Amniotic stem cell (primary cell): ENCODE measurements around the gene FAM120A.

ENCODE experiments used
- DNase-seq: peaks from one replicate; lab custom pipeline; 2025; lab: John Stamatoyannopoulos, UW

The FAM120A gene

DNA sequence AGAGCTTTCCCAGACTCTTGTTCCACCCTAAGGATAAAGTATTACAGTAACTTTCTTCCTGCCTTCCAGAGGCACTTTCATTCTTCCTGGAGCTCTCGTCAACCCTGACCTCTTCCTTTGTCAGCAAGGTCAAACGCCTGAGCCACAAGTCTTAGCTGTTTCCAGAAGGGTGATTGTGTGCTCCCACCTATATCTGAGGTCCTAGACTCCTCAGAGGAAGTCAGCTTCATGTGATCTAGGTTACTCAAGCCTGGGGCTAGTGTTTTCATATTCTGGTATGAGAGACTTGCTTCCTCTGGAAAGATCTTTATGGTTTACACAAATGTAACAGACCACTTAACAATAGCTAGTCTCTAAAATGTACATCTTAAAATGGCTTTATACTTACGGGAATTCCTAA, 5.4 kb upstream of the FAM120A start:
- no peak for DNase-seq

DNA sequence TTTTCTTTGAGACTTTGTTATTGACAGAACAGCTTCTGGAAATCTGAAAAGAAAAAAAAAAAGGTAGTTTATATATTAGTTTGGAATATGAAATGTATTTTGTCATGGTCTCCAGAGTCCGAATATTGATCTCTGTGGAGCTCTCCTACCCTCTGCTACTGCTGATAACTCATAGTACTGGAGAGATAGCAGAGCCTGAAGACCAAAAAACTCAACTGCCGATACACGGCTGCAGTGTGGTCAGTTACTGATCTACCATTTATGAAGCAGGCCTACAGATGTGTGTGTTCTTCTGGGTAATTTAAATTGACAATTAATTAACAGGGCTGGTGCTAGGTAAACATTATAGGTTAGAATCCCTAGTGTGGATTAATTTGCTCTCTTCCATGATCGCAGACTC, 3.8 kb upstream of the FAM120A start:
- DNase-seq, result no peak

DNA sequence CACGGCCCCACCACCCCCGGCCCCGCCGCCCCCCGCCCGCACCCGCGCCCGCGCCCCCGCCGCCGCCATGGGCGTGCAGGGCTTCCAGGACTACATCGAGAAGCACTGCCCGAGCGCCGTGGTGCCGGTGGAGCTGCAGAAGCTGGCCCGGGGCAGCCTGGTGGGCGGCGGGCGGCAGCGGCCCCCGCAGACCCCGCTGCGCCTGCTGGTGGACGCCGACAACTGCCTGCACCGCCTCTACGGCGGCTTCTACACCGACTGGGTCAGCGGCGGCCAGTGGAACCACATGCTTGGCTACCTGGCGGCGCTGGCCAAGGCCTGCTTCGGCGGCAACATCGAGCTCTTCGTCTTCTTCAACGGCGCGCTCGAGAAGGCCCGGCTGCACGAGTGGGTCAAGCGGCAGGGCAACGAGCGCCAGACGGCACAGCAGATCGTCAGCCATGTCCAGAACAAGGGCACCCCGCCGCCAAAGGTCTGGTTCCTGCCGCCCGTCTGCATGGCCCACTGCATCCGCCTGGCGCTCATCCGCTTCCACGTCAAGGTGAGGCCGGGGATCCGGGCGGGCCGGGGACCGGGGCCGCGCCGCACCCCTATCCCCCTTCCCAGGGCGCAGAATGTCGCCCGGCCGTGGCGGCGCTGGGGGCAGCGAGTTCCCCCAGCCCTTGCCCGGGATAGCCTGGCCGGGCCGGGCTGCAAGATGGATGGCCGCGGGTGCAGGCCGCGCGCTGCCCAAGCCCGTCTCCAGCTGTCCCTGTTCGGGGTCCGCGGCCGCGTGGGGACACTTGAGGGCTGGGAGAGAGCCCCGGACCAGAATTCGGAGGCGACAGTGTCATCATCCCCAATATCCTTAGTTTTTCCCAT, 594 bp downstream of the FAM120A start:
- no peak for DNase-seq

DNA sequence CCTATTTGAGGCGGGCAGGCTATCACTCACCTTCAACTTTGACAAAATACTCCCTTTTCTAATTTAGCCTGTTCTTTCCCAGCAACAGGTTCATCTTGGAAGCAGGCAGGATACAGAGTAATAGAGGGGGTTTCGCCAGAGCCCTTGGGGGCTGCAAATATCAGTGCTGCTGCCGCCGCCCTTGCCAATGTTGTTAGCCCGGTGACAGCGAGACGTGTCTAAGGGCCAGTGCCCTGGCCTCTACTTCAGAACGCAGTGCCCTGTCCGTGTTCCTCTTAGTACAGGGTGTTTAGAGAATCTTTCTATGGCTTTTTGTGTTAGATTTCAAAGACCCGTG, 1.2 kb downstream of the FAM120A start:
- no peak for DNase-seq

DNA sequence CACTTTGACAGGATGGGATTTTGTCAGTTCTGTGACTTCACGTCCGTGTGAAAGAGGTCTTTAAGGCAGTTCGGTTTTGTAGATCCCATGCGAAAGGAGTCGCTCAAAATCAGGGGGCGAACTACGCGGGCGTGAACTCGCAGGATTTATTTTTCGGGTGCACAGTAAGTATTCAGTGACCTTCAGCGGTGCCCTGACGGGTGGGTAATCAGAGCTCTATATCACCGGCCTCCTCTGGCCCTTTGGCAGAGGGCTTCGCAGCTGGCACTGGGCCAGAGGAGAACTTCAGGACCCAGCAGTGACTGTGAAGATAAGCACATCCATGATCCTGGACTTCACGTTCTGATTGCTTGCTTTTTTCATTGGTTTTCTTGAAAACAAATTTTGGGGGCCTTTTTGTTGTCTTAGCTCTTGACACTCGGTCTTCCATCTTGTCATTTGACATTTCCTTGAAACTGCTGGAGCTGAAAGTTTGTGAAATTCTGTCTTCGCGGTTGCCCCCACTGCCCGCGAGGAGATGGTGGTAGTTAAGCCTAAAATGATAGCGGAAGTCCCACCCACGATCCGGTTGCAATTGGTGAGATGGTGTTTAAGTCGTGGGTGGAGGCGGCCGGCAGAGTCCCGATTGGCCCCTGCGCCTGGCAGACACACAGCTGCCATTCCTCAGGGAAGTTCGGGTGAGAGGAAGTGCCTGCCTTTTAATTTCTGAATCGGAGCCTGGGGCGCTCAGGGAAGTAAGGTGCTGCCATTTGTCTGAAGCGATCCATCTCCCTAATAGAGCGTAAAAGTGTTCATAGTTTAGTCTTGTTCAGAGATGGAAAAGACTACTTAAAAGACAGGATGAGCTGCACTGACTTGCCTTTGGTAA, 1.8 kb downstream of the FAM120A start, which contains the start of gene FAM120AOS:
Gene FAM120AOS, minus strand, starts transcription at position 535 of the 868 bp plus-strand sequence. CDS start 872 bp downstream, outside the sequence.
- peak; percentile 91 for DNase-seq

DNA sequence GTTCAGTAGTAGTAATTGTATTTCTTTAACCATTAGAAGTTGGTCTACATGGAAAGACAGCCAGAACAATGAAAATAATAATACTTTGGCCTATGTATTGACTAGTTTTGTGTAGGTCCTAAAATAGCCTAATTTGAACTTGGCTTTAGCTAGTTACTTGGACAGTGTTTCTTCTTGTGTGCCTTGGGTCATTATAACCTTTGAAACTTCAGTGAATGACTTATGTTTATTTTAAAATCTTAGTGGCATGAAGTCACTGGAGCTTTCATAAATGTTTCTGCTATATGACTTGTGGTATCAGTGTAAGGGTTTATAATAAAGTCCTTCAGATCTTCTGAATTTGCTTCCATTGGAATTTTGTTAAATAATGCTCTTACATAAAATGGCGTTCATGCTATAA, 4.5 kb downstream of the FAM120A start:
- DNase-seq, result no peak

DNA sequence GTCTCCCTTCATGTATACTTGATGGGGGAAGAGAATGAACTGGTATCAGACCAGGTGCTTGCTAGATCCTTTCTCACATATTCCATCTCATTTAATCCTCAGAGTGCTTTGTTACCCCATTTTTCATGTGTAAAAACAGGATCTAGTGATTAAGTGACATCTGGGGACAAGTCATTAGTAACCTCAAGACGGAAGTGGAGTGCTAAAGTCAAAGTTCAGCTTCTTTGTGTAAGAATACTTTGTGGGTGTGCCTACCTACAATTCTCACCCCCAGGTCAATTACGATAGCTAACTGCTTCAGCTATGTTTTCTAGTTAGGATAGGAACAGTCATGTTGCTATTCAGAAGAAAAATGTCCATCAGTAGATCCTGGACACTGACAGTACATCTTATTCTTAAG, 5.0 kb downstream of the FAM120A start:
- DNase-seq, result no peak

DNA sequence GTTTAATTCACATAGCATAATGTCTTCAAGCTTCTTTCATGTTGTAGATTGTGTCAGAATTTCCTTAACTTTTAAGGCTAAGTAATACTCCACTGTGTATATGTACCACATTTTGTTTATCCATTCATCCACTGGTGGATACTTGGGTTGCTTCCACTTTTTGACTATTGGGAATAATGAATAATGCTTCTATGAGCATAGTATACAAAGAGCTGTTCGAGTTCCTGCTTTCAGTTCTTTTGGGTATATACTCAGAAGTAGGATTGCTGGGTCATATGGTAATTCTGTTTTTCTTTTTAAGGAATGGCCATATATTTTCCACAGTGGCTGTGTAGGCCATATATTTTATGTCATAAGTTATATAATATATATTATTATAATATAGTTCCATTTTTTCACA, 5.5 kb downstream of the FAM120A start:
- no peak for DNase-seq

DNA sequence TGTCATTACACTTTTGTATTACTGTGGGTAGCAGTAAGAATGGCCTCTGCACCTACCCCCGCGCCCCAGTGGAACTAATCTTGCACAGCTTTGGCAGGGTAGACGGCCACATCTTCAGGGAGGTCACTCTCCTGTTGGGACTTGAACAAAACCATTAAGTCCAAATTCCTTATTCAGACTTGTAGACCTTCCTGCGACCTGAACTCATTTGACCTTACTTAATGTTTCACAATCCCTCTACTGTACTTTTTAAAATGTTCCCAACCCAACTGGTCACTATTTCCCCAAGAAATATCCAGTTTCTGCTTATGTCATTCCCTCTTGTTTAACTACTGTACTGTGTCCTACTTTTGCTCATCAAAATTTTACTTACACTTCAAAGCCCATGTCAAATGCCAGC, 7.2 kb downstream of the FAM120A start:
- DNase-seq, result no peak

DNA sequence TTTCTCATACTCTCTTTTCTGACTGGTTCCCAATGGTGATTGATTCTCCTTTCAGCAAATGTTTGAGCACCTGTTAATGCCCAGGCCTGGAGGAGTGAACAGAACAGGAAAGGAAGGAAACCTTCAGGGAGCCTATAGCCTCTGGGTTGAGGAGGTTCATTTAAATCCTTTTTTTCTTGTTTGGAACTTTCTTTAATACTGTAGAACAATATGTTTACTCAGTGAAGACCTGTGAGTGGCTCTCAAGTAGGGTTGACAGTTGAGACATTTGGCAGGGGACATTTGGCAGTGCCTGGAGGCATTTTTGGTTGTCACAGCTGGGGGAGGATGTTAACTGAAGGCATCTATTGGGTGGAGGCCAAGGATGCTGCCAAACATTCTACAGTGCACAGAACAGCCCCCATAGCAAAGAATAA, 8.0 kb downstream of the FAM120A start:
- DNase-seq, result no peak

DNA sequence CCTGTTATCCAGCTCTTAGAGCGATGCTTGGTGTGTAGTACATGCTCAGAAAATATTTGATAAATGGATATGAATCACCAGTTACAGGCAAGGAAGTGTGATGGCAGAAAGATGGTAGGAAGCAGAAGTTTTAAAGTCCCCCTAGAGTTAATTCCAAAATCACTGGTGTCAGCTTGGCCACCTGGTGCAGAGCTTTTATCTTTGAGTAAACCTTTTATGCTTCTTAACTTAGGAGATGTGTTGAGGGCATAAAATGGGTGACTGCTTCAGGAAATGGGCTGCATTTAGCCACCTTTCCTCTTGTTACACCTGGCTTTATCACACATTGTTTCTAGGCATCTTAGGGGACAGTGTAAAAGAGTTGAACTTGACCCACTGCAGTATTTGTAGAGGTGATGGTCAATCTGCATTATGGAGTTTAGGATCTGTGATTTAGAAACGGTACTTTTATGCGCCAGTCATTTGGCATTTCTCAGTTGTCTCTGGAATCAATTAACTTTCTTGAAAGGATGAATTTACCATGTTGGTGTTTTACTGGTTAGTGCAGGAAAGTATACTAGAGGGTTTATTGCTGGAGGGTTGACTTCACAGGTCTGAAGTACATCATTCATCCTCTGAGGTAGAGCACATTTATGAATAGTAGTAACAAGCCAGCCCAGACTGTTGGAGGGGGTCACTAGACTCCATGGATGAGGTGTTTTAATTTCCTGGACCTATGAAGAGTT, 9.4 kb downstream of the FAM120A start:
- no peak for DNase-seq

DNA sequence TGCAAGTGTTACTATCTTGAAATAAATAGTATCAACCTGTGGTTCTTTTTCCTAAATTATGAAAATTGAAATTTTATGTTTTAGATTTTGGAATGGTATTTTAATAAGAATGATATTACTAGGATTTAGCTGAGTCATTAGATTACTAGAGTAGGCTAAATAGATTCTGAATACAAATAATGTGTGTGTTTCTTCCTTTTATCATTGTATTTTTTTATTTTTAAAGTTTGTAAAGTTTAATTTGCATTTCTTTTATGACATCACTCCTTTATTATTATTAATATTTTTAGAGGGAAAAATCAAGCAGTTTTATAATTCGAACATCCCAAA, 9.9 kb downstream of the FAM120A start:
- DNase-seq, result no peak

DNA sequence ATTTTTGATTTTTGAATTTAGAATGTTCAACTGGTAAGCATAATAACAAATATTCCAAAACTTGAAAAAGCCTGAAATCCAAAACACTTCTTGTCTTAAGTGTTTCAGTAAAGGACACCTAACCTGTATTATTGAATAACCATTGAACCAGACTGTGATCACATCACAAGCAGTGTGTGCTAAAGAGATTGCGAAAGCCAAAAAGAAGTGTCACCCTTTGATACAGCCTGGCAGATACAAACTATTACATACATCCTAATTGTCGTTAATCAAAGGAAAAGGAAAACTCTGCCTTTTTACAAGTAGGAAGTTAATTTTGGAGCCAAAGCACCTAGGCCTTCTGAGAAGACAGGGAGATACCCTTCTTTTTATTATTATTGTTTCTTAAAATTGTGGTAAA, 10.3 kb downstream of the FAM120A start:
- no peak for DNase-seq

DNA sequence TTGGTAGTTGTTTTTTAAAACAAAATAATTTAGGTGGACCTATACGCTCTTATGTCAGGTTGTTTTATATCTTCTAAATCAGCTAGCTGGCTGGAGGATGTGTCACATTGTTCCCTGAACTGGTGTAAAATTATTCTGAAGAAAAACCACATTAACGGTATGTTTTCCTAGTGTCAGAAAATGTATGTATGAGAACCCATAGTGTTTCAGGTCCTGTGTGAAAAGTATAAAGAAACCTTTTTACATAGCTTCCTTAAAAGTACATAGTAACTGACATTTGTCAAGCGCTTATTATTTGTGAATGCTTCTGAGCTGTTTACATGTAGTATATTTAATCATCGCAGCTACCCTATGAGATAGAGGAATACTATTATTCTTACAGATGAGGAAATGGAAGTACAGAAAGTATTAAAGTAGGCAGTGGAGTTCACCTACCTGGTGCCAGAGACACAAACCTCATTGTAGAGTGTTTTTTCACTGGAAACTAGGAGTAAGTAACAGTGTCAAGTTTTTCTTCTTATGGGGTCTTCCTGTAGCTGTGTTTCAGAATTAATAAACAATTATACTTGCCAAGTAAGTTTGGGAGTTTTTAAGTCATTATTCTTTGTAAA, 12.3 kb downstream of the FAM120A start:
- no peak for DNase-seq

DNA sequence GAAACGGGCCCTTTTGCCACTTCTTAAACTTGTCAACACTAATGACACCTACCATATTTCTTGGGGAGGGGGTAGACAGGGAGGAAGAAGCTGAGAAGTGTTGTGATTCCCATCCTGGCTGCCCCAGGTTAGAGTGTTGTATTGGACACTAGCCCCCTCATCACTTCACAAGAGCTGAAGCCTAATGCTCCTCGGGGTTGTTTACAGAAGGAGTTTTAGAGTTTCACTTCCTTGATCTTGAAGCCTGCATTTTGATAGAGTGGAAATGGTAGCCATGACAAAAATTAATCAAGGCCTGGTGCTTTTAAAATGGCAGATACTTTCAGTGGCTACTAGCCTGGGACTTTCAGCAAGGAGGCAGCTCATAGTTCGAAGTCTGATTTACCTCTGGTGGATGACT, 12.9 kb downstream of the FAM120A start:
- no peak for DNase-seq

DNA sequence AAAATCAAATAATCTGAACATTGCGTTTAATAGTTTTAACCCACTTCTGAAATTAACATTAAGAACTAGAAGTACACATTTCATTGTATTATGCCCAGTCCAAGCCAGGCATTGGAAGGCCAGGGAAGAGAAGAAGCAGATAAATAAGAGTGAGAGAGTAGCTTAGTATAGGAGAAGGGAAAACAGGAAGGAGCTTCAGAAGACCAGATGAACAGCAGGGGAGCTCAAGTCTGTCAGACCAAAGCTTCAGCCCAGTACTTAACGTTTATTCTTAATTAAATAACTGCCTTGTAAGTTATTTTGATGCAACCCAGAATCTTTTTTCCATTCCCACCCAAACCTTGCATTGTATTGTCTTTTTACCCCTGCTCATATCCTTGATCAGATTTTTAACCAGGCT, 13.4 kb downstream of the FAM120A start:
- no peak for DNase-seq

DNA sequence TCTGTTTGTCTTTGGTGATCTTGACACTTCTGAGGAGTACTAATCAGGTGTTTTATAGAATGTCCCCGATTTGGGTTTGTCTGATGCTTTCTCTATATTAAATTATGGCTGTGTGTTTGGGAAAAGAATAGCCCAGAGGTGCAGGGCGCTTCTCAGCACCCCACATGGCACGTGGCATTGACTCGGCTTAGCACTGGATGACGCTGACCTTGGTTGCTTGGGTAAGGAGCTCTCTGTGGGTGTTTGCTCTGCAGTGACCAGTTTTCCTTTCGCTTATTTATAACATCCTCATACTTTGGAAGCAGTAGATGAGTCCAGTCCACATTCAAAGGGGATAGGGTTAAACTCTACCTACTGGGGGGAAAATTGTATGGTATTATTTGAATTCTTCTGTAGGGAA, 14.4 kb downstream of the FAM120A start:
- no peak for DNase-seq

DNA sequence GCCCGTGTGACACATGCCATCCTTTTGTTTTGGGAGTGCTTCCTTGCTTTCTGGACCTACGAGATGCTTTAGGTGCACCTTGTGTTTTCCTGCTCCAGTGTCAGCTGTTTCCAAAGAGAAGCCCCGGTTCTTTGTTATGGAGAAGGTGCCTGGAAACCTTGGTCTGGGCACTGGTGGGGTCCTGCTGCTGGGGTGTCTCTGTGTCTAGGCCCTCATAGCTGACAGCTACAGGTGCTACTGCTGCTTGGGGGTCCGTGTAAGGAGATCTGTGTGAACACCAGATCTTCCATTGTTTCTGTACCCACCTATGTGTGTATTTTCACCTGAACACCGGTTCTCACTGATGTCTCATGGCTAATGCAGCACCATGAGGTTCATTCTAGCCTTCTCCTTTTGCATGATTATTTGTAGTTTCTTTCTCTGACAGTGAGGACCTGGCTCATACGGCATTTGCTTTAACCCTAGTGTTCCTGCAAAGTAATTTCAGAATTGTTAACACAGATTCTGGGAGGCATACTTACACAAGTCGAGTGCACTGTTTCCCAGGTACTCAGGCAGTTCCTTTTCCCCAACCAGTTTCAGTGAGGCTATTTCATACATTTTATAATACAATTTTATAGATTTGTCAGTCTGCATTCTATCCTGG, 15.1 kb downstream of the FAM120A start:
- DNase-seq, result no peak

DNA sequence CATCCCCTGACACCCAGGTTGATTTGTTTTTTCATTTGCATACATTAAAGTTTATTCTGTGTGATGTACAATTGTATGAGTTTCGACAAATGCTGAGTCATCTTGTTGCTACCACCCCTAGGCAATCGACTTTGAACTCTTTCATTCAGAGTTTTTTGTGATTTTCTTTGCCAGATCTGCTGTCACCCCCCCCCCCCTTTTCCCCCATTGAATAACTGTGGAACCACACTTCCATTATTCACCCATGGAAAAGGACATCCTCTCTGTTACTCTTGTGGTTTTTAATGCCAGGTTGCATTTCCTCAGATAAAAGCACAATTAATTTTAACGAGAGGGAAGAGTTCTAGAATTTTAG, 15.6 kb downstream of the FAM120A start:
- no peak for DNase-seq

DNA sequence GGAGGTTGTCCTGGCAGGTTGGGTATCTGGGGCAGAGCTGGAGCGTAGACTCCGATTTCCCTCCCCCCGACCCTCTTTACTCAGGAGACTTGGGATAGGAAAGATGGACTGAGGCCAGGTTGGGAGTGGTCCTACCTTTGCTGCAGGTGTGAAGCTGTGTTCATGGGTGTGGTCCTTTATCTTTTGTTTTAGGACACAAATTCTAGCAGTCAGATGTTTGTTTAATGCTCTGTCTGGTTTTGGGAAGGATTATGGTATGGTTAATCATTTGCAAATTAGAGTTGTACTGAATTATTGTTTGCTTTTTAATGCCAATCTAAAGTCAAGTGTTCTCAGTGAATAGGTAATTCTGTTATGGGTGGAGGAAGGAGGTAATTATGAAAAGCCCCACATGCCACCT, 16.0 kb downstream of the FAM120A start:
- no peak for DNase-seq

DNA sequence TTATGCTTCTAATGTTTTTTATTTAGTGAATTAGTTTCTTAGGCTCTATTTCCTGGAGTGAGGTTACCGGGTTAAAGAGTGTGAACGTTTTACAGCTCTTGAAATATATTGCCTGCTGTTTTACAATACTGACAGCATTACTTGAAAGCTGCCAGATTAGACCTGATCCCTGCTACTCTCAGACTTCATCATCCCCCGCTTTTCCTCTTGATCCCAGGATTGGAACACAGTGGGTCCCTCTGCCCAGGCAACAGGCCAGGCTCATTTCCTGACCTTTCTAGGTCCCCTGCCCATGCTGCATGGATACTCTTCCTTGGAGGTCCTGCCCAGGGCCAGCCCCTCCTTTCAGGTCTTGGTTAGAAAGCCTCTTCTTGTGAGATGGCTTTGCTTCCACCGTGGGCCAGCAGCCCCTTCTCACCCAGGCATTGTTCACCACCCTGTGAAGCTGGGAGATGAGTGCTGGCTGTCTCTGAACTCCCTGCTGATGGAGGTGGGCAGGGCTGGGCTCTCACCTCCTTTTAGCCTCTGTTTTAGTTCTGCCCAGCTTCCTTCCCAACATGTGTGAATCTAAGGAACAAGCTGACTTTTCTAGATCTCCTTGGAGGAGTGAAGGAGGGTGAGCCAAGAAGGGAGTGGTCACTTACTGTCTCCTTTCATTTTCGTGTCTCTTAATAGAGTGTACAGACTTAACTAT, 17.4 kb downstream of the FAM120A start:
- DNase-seq, result no peak
